HepG2 (cell line): ENCODE measurements around the gene POLR2J.
"Not testable (repeated sequence)": the region's sequence is repeated elsewhere in the genome, so short reads cannot be mapped to it uniquely, and the experiment has no call there.

ENCODE experiments used
- ARID2 ChIP-seq: sonication (generic); formaldehyde crosslinking; IDR thresholded peaks from 2 replicates; pipeline ENCODE4 v1.8.1; 2022; ENCODE audit warnings: mild to moderate bottlenecking, missing genetic modification reagents, borderline replicate concordance
- ARNTL ChIP-seq: sonication (generic); formaldehyde crosslinking; IDR thresholded peaks from 2 replicates; pipeline ENCODE4 v1.4.0; 2020; ENCODE audit warnings: mild to moderate bottlenecking, missing genetic modification reagents
- ATF2 ChIP-seq: sonication (generic); formaldehyde crosslinking; IDR thresholded peaks from 2 replicates; pipeline ENCODE4 v1.4.0; 2020; ENCODE audit warnings: missing genetic modification reagents
- BHLHE40 ChIP-seq: IDR thresholded peaks from 2 replicates; pipeline ENCODE4 v1.6.1; 2011; ENCODE audit warnings: low read length, improper control_type of control experiment
- CTCF ChIP-seq: sonication (generic); formaldehyde crosslinking; IDR thresholded peaks from 2 replicates; pipeline ENCODE4 v1.5.0; 2020; ENCODE audit warnings: mild to moderate bottlenecking, missing genetic modification reagents, moderate library complexity
- EZH2 ChIP-seq: conservative IDR thresholded peaks from 2 replicates; pipeline ENCODE4 v1.6.1; 2012; ENCODE audit warnings: mild to moderate bottlenecking, low read depth, low read length, moderate library complexity
- GABPA ChIP-seq, 2 experiments: IDR thresholded peaks; 2 replicates each; pipeline ENCODE4 v1.6.1; 2011 to 2016; ENCODE audit warnings: low read depth in 2 of 2, low read length in 1 of 2, missing biosample characterization in 1 of 2, missing genetic modification characterization in 1 of 2
- MED13 ChIP-seq: sonication (generic); formaldehyde crosslinking; IDR thresholded peaks from 2 replicates; pipeline ENCODE4 v1.5.0; 2020; ENCODE audit warnings: missing genetic modification reagents
- MXD4 ChIP-seq: IDR thresholded peaks from 2 replicates; pipeline ENCODE4 v1.6.1; 2016; ENCODE audit warnings: mild to moderate bottlenecking, missing biosample characterization, missing genetic modification reagents
- TCF7L2 ChIP-seq: IDR thresholded peaks from 2 replicates; pipeline ENCODE4 v1.6.1; 2011; ENCODE audit warnings: mild to moderate bottlenecking, low read depth, low read length, moderate library complexity

- not testable (repeated sequence) for TF ChIP-seq MXD4 (CRISPR knock-in tag); TCF7L2; MED13 (CRISPR knock-in tag); CTCF (CRISPR knock-in tag); ARID2 (CRISPR knock-in tag); ATF2 (CRISPR knock-in tag); GABPA (IDR thresholded peaks at IDR 0.05; ENCODE audit: low read depth, low read length); GABPA (CRISPR knock-in tag; IDR thresholded peaks at IDR 0.05; ENCODE audit: low read depth); ARNTL (CRISPR knock-in tag); EZH2; BHLHE40
These were observed 28.8 kb upstream of the POLR2J start for GRCh38 chr7:102507410-102508088.
